ENCODE results near the gene BTBD9. TPM values are rescaled to one million over a fixed set of nuclear protein-coding genes. Genes with fewer than 3 reads are reported as not detected.
A peak's percentile ranks its signal among the peaks of the same experiment; 100 is the strongest.

The BTBD9 gene
- polyA plus RNA-seq, 2 of the 4 experiments (the other 2 are of a cell fraction): 2.3 to 4.6 TPM

DNA sequence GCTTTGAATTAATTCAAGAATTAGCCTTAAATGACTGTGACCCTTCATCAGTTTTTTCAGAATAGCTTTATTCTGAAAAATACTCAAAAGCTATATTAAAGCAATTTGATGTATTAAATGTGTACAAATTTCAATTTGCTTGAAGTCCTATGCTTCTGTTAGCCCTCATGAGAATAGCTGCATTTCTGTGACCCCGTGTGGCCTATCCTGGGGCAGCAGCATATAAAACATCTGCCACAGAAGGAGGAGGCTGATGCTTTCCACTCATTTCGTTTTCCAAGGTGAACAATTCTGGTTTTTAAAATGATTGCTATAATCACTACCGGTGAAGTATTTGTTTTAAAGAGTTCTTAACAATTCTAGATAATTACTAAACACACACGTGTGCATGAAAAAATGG lies 360.3 kb downstream of the BTBD9 start:
- DNase-seq (ENCODE audit: low read depth in 1 of 2, low spot score in 1 of 2) (no peak), ATAC-seq (no peak), FAIRE-seq (no peak)
- TF ChIP-seq HEYL (CRISPR knock-in tag; IDR thresholded peaks at IDR 0.05) (no peak), RAD21 (conservative IDR thresholded peaks at IDR 0.05 in 1 of 2, IDR thresholded peaks at IDR 0.05 in 1 of 2) (peak in 1 of 2 experiments; percentile 25; a peak in 1 of 5 replicates)
- POLR2A ChIA-PET: no interaction called here
- no peaks in the 10 kb centered on the region for H3K9me3 ChIP-seq
- WGBS (ENCODE audit: missing lambda C conversion rate): 67% methylated on average over 4 of the region's 4 CpGs
- H3K27ac ChIP-seq: no peak overlapping the region
- no peaks in the 10 kb centered on the region for H3K4me1 ChIP-seq
- no peak overlapping the region for H3K4me3 ChIP-seq
- CTCF ChIA-PET: interaction anchor here (1.8 kb wide), 1 partner anchor 215 kb away, joined by 5 read pairs; no protein-coding TSS in a partner anchor
- no peak overlapping the region for H3K4me2 ChIP-seq

- no peak for DNase-seq (ENCODE audit: low read depth in 1 of 2, low spot score in 1 of 2)
- WGBS (ENCODE audit: missing lambda C conversion rate): 85% methylated on average over 1 of the region's 1 CpG
- H3K4me3 ChIP-seq: no peak overlapping the region
- no peak overlapping the region for H3K27ac ChIP-seq
- no peak overlapping the region for H3K4me2 ChIP-seq
- ChIA-PET POLR2A (no interaction called here), CTCF (no interaction called here)
- no peak for ATAC-seq
- H3K4me1 ChIP-seq: no peaks in the 10 kb centered on the region
- H3K9me3 ChIP-seq: no peaks in the 10 kb centered on the region
- no peak for FAIRE-seq
- TF ChIP-seq CHD2 (IDR thresholded peaks at IDR 0.05; ENCODE audit: low read length, partially characterized antibody): no peak
- no peak for TF ChIP-seq HEYL (CRISPR knock-in tag; IDR thresholded peaks at IDR 0.05)
- TF ChIP-seq NFE2L2 (conservative IDR thresholded peaks at IDR 0.05; ENCODE audit: low read length): no peak
Measured at GRCh38 chr6:38273325-38273724, 366.4 kb downstream of the BTBD9 start.

DNA sequence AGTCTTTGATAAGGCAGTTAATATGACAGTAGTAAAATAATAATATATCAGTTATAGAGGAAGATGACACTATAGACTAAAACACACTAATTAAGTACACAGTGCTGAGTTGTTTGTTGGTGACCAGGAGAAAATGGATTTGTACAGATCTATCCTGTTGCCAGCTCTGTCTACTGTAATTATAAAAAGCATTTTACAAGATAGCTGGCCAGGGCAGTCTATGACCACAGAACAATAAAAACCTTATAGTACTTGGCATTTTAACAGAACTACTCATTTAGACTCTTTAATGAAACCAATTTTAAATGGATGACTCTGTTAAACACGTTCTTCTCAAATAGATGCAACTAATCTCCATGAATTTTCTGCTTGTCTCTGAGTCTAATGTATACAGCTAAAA lies 367.5 kb downstream of the BTBD9 start:
- CTCF ChIA-PET: interaction anchor here (1.2 kb wide), 1 partner anchor 413 kb away, joined by 3 read pairs; no protein-coding TSS in a partner anchor
- WGBS (ENCODE audit: missing lambda C conversion rate): 35% methylated on average over 1 of the region's 1 CpG
- no peak overlapping the region for H3K4me2 ChIP-seq
- FAIRE-seq (no peak), ATAC-seq (no peak), DNase-seq (ENCODE audit: low read depth in 1 of 2, low spot score in 1 of 2) (no peak)
- no peaks in the 10 kb centered on the region for H3K4me1 ChIP-seq
- no peak for TF ChIP-seq EHF (CRISPR knock-in tag; IDR thresholded peaks at IDR 0.05)
- no peak for TF ChIP-seq CEBPB (IDR thresholded peaks at IDR 0.05)
- TF ChIP-seq, protein P1, sequence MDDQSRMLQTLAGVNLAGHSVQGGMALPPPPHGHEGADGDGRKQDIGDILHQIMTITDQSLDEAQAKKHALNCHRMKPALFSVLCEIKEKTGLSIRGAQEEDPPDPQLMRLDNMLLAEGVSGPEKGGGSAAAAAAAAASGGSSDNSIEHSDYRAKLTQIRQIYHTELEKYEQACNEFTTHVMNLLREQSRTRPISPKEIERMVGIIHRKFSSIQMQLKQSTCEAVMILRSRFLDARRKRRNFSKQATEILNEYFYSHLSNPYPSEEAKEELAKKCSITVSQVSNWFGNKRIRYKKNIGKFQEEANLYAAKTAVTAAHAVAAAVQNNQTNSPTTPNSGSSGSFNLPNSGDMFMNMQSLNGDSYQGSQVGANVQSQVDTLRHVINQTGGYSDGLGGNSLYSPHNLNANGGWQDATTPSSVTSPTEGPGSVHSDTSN (IDR thresholded peaks at IDR 0.05): no peak
- no peak for TF ChIP-seq EP300 (IDR thresholded peaks at IDR 0.05)
- no peak for TF ChIP-seq FOSB (CRISPR knock-in tag; IDR thresholded peaks at IDR 0.05)
- no peak for TF ChIP-seq SREBF2 (IDR thresholded peaks at IDR 0.05)
- TF ChIP-seq RAD21 (conservative IDR thresholded peaks at IDR 0.05 in 1 of 2, IDR thresholded peaks at IDR 0.05 in 1 of 2): no peak
- H3K27ac ChIP-seq: no peak overlapping the region
- H3K4me3 ChIP-seq: no peak overlapping the region
- H3K9me3 ChIP-seq: no peaks in the 10 kb centered on the region
- POLR2A ChIA-PET: no interaction called here

GRCh38 chr6:38271081-38271480 lies 368.6 kb downstream of the BTBD9 start:
- no peak for TF ChIP-seq HDAC2 (IDR thresholded peaks at IDR 0.05)
- TF ChIP-seq, protein P2, sequence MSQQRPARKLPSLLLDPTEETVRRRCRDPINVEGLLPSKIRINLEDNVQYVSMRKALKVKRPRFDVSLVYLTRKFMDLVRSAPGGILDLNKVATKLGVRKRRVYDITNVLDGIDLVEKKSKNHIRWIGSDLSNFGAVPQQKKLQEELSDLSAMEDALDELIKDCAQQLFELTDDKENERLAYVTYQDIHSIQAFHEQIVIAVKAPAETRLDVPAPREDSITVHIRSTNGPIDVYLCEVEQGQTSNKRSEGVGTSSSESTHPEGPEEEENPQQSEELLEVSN (IDR thresholded peaks at IDR 0.05; ENCODE audit: borderline replicate concordance, low read depth): no peak
- no peak for TF ChIP-seq EP300 (IDR thresholded peaks at IDR 0.05)
- TF ChIP-seq ZFP36 (IDR thresholded peaks at IDR 0.05; ENCODE audit: borderline replicate concordance, partially characterized antibody): no peak
- TF ChIP-seq ZC3H11A (IDR thresholded peaks at IDR 0.05): no peak
- no peak for TF ChIP-seq EHF (CRISPR knock-in tag; IDR thresholded peaks at IDR 0.05)
- TF ChIP-seq CBX8 (IDR thresholded peaks at IDR 0.05): no peak
- no peak for TF ChIP-seq HES2 (IDR thresholded peaks at IDR 0.05)
- no peak for TF ChIP-seq FOSL2 (IDR thresholded peaks at IDR 0.05)
- no peak for TF ChIP-seq FOSL2 (CRISPR knock-in tag; IDR thresholded peaks at IDR 0.05)
- TF ChIP-seq ZNF302 (CRISPR knock-in tag; IDR thresholded peaks at IDR 0.05): no peak
- no peak for TF ChIP-seq RCOR1 (IDR thresholded peaks at IDR 0.05; ENCODE audit: low read depth, low read length)
- no peak for TF ChIP-seq ESRRA (IDR thresholded peaks at IDR 0.05; ENCODE audit: borderline replicate concordance, low read length)
- TF ChIP-seq BHLHE40 (IDR thresholded peaks at IDR 0.05; ENCODE audit: low read depth, low read length): no peak
- no peak for TF ChIP-seq HOXA7 (CRISPR knock-in tag; IDR thresholded peaks at IDR 0.05)
- no peak for TF ChIP-seq USF2 (IDR thresholded peaks at IDR 0.05)
- TF ChIP-seq SREBF2 (IDR thresholded peaks at IDR 0.05): no peak
- Histone ChIP-seq H3K4me2 (no peak overlapping the region), H3K27ac (no peak overlapping the region), H3K9me3 (no peaks in the 10 kb centered on the region), H3K4me1 (no peaks in the 10 kb centered on the region), H3K4me3 (no peak overlapping the region)
- no peak for ATAC-seq
- no peak for DNase-seq (ENCODE audit: low read depth in 1 of 2, low spot score in 1 of 2)
- POLR2A ChIA-PET: no interaction called here
- CTCF ChIA-PET: interaction anchor here (0.7 kb wide), 1 partner anchor 69 kb away, joined by 3 read pairs; no protein-coding TSS in a partner anchor
- FAIRE-seq: no peak

All from A549 (cell line).